Measurements from ENCODE around the gene ARHGEF25. TPM values are rescaled to one million over a fixed set of nuclear protein-coding genes. Genes with fewer than 3 reads are reported as not detected.

ARHGEF25 gene
- total RNA-seq, 1 donor from 2014 or later = 16.3 TPM

DNA sequence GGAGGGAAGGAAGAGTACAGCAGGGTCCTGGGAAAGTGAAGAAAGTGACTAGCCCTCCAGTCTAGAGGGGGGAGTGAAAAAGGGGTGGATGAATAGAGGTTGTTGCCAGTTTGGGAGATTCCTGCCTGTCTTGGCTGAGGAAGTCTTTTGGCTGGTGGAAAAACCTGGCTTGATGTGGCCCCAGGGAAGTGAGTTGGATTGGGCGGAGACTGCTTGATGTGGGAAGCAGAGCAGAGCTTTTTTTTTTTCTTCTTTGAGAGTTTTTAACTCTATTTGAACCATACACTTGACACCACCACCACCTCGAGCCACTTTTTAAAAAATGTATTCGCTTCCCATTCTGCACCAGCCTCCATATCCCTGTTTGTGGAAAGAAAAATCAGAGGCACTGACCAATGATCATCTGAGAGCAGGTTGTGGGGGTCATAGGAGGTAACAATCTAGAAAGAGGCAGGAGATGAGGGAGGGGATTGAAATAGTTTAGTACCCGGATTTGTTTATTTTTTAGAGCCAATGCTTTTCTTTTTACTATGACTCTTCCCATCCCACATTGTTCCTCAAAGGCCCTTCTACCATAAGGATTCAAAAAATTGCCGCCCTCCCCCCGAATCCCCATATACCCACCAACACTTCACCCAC, 7.3 kb upstream of the ARHGEF25 start:
- Histone ChIP-seq H3K4me3 (peak overlapping the region; percentile 58), H3K36me3 (peaks cover 31% of the 10 kb centered on the region), H3K4me1 (peaks cover 16% of the 10 kb centered on the region), H3K27me3 (no peaks in the 10 kb centered on the region), H3K27ac (peak overlapping the region; percentile 89), H3K9me3 (no peaks in the 10 kb centered on the region)
- TF ChIP-seq, protein P1, sequence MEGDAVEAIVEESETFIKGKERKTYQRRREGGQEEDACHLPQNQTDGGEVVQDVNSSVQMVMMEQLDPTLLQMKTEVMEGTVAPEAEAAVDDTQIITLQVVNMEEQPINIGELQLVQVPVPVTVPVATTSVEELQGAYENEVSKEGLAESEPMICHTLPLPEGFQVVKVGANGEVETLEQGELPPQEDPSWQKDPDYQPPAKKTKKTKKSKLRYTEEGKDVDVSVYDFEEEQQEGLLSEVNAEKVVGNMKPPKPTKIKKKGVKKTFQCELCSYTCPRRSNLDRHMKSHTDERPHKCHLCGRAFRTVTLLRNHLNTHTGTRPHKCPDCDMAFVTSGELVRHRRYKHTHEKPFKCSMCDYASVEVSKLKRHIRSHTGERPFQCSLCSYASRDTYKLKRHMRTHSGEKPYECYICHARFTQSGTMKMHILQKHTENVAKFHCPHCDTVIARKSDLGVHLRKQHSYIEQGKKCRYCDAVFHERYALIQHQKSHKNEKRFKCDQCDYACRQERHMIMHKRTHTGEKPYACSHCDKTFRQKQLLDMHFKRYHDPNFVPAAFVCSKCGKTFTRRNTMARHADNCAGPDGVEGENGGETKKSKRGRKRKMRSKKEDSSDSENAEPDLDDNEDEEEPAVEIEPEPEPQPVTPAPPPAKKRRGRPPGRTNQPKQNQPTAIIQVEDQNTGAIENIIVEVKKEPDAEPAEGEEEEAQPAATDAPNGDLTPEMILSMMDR (IDR thresholded peaks at IDR 0.05) = no peak
- DNase-seq = no peak
- intact Hi-C loops (cut with DNase I) = no loop called here
- peak; percentile 44 for ATAC-seq

GRCh38 chr12:57604454-57604991, 6.7 kb upstream of the ARHGEF25 start, which contains the start of gene DTX3:
TSS of gene DTX3 (plus strand) at chr12:57604824. CDS start at chr12:57606518, 1,694 bp downstream.
- intact Hi-C loops (cut with DNase I) = no loop called here
- H3K4me3 ChIP-seq = peak within 1 kb of the TSS; percentile 58
- H3K27me3 ChIP-seq = no peaks in the 10 kb centered on the region
- peak within 1 kb of the TSS; percentile 89 for H3K27ac ChIP-seq
- H3K4me1 ChIP-seq = peaks cover 16% of the 10 kb centered on the region
- no peaks in the 10 kb centered on the region for H3K9me3 ChIP-seq
- peaks cover 30% of the 10 kb centered on the region for H3K36me3 ChIP-seq
- DNase-seq = no peak
- TF ChIP-seq, protein P1 (IDR thresholded peaks at IDR 0.05) = no peak
- ATAC-seq = peak; percentile 49

DNA sequence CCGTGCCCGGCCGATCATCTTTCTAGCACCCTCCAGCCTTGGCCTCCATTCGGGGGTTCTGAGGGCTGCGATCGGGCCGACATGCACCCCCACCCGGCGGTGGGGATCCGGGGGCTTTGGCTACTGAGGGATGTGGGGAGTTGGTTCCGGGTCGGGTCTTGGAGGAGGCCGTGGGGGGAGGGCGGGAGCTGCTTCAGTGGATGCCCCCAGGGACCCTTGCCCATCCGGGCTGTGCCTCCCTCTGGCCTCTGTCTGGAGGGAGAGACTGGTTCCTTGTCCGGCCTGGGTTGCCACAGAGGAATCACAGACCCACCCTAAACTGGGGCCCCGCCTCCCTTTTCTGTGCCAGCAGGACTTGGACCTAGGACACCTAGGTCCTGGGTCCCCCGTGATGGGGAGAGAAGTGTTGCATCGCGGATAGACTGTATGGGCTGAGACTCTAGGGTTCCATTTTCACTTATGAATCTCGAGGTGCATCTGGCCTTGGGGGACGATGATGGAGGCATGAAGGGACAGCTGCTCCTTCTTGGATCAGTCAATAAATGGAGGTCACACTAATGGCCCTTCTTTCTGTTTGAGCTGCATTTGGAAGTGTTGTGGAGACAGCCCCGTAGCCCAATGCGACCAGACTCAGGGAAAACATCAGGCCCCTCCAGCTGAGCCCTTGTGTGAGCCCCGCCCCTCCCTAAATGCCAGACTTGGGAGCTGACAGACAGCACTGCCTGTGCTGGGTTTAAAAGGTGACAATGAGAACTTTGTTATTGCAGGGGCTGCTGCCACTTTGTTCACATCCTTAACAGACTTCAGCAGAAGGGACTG, 6.0 kb upstream of the ARHGEF25 start:
- peak overlapping the region; percentile 89 for H3K27ac ChIP-seq
- peaks cover 23% of the 10 kb centered on the region for H3K36me3 ChIP-seq
- TF ChIP-seq, protein P1 (IDR thresholded peaks at IDR 0.05) = no peak
- H3K4me1 ChIP-seq = peaks cover 16% of the 10 kb centered on the region
- ATAC-seq = peak; percentile 32
- no peak for DNase-seq
- H3K27me3 ChIP-seq = no peaks in the 10 kb centered on the region
- no peaks in the 10 kb centered on the region for H3K9me3 ChIP-seq
- intact Hi-C loops (cut with DNase I) = no loop called here
- H3K4me3 ChIP-seq = peak overlapping the region; percentile 58

DNA sequence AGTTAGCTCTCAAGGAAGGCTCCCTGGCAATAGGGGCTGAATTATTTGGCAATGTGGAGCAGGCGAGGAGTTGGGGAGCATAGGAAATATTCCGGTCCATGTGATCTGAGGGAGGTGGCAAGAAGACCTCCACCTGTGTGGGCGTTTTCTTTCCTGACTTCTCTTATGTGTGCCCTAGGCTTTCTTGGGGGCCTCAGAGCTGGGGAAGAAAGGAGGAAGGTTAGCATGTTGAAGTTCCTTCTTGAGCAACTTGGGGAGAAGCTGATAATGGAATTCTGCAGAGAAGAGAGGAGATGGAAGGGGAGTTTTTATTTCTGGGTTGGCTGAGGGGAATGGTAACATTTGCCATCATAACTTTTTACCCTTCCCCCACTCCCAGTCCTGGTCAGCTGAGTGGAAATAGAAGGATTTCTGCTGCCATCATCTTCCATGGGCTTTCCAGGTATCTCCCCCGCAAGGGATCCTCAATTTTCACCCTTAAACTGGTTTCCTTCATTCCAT, 5.4 kb upstream of the ARHGEF25 start:
- intact Hi-C loops (cut with DNase I) = no loop called here
- H3K27ac ChIP-seq = no peak overlapping the region
- H3K4me3 ChIP-seq = peak overlapping the region; percentile 58

DNA sequence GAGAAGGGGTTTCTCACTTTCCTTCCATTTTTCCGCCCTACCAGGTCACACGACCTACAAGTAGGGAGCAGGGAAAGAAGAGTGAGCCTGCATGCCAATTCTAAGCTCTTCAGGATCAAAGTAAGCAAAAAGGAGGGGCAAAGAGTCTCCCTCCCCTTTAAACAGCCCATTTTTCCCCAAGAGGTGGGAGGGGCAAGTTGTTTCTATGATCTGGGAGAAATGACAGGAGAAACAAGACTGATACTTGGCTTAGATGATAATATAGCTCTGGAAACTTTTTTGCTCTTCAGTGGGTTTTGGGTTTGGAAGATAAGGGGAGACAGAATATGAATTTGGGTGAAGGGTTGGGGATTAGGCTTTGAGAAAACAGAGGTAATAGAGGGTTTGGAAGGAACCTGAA, 4.8 kb upstream of the ARHGEF25 start:
- intact Hi-C loops (cut with DNase I) = no loop called here
- TF ChIP-seq, protein P1 (IDR thresholded peaks at IDR 0.05) = no peak
- Histone ChIP-seq H3K9me3 (no peaks in the 10 kb centered on the region), H3K27me3 (no peaks in the 10 kb centered on the region), H3K4me3 (no peak overlapping the region), H3K4me1 (peaks cover 21% of the 10 kb centered on the region), H3K36me3 (peaks cover 11% of the 10 kb centered on the region), H3K27ac (no peak overlapping the region)
- DNase-seq (no peak), ATAC-seq (no peak)

More for the DNA sequence above, 5.4 kb upstream of the ARHGEF25 start:
- H3K4me1 ChIP-seq = peaks cover 19% of the 10 kb centered on the region
- H3K9me3 ChIP-seq = no peaks in the 10 kb centered on the region
- no peaks in the 10 kb centered on the region for H3K27me3 ChIP-seq
- TF ChIP-seq, protein P1 (IDR thresholded peaks at IDR 0.05) = no peak
- ATAC-seq (no peak), DNase-seq (no peak)
- H3K36me3 ChIP-seq = peaks cover 17% of the 10 kb centered on the region
